H1 (cell line): ENCODE data around the gene SND1. TPM values are rescaled to one million over a fixed set of nuclear protein-coding genes. Genes with fewer than 3 reads are reported as not detected.

Experiments used
- CTCF ChIA-PET: fragments of 300-600 bp; sonication (Branson Sonifier 250); formaldehyde crosslinking; loops from one replicate; lab custom pipeline; 2021; ENCODE audit not compliant: partially characterized antibody; lab: Charles Lee
- POLR2A ChIA-PET: fragments of 300-600 bp; sonication (Branson Sonifier 250); formaldehyde crosslinking; loops from one replicate; lab custom pipeline; 2021; ENCODE audit warnings: inconsistent platforms; ENCODE audit not compliant: partially characterized antibody; lab: Charles Lee
- DNase-seq, 2 experiments: peaks; one replicate each; pipeline versions ENCODE4 v3.0.0 to v3.0.0-alpha.2; 2010 to 2022; ENCODE audit warnings: low spot score in 2 of 2, low read depth in 1 of 2, mixed read lengths in 1 of 2
- FAIRE-seq: peaks from 2 replicates; lab custom pipeline; 2011; peaks lifted over from hg19 to GRCh38; lab: Jason Lieb, UNC
- H2AFZ ChIP-seq: 2 replicates; pipeline ENCODE4 v1.8.1; 2012; ENCODE audit warnings: low read length, inconsistent platforms
- H2AK5ac ChIP-seq: 2 replicates; pipeline ENCODE4 v1.6.1; 2013; ENCODE audit warnings: low read depth, low read length
- H2BK120ac ChIP-seq: replicated peaks from 2 replicates; pipeline ENCODE3; 2013; ENCODE audit warnings: low read depth, low read length, inconsistent platforms
- H2BK12ac ChIP-seq: 2 replicates; pipeline ENCODE4 v1.6.1; 2013; ENCODE audit warnings: low read depth, low read length
- H2BK15ac ChIP-seq: 2 replicates; pipeline ENCODE4 v1.6.1; 2013; ENCODE audit warnings: low read length
- H2BK20ac ChIP-seq: 2 replicates; pipeline ENCODE4 v1.6.1; 2013; ENCODE audit warnings: low read length
- H2BK5ac ChIP-seq: 2 replicates; pipeline ENCODE4 v1.6.1; 2013; ENCODE audit warnings: low read depth, low read length
- H3K14ac ChIP-seq: 2 replicates; pipeline ENCODE4 v1.6.1; 2013; ENCODE audit warnings: inconsistent platforms; ENCODE audit not compliant: insufficient read length
- H3K18ac ChIP-seq: 2 replicates; pipeline ENCODE4 v1.6.1; 2013; ENCODE audit warnings: low read length; ENCODE audit errors: extremely low read depth
- H3K23ac ChIP-seq: 2 replicates; pipeline ENCODE4 v1.6.1; 2013; ENCODE audit warnings: inconsistent platforms; ENCODE audit not compliant: insufficient read length
- H3K23me2 ChIP-seq: 2 replicates; pipeline ENCODE4 v1.6.1; 2013; ENCODE audit warnings: low read depth, low read length
- H3K27ac ChIP-seq: 2 replicates; pipeline ENCODE4 v1.6.1; 2011; ENCODE audit warnings: low read depth, low read length, inconsistent platforms
- H3K27me3 ChIP-seq, 4 experiments: replicated peaks in 1 of 4; 1 replicate in 1 of 4; 2 replicates in 3 of 4; pipeline versions ENCODE4 v1.6.1 to v1.8.1; 2011 to 2013; ENCODE audit warnings: low read length in 3 of 4, mild to moderate bottlenecking in 3 of 4, inconsistent platforms in 2 of 4, mixed read lengths in 2 of 4, moderate library complexity in 1 of 4; ENCODE audit not compliant: control insufficient read depth in 3 of 4, insufficient read depth in 3 of 4; ENCODE audit errors: extremely low read depth in 1 of 4
- H3K36me3 ChIP-seq, 4 experiments: 2 replicates each; pipeline versions ENCODE4 v1.6.1 to v1.8.1; 2011 to 2013; ENCODE audit warnings: mild to moderate bottlenecking in 4 of 4, low read length in 3 of 4, moderate library complexity in 2 of 4, control low read depth in 1 of 4, inconsistent platforms in 1 of 4; ENCODE audit not compliant: insufficient read depth in 4 of 4, control insufficient read depth in 2 of 4
- H3K4ac ChIP-seq: replicated peaks from 2 replicates; pipeline ENCODE3; 2013; ENCODE audit warnings: low read length, low read depth, mixed read lengths, inconsistent platforms; ENCODE audit not compliant: insufficient read length
- H3K4me1 ChIP-seq, 4 experiments: replicated peaks in 1 of 4; 1 replicate in 1 of 4; 2 replicates in 3 of 4; pipeline versions ENCODE4 v1.6.1 to v1.8.1; 2011 to 2013; ENCODE audit warnings: low read length in 3 of 4, inconsistent platforms in 2 of 4, mixed read lengths in 1 of 4; ENCODE audit not compliant: insufficient read depth in 4 of 4, control insufficient read depth in 3 of 4
- H3K4me2 ChIP-seq, 2 experiments: 2 replicates each; pipeline versions ENCODE4 v1.6.1 to v1.8.1; 2011 to 2013; ENCODE audit warnings: low read depth in 2 of 2, low read length in 2 of 2, control low read depth in 1 of 2, inconsistent platforms in 1 of 2, mild to moderate bottlenecking in 1 of 2; ENCODE audit not compliant: insufficient read depth in 1 of 2
- H3K4me3 ChIP-seq, 4 experiments: fragments of 200-600, 300-600 bp in 1 of 4; sonication (generic), shearing (Covaris generic), sonication (Bioruptor Twin) in 1 of 4; 2 replicates each; pipeline versions ENCODE4 v1.5.1 to v1.8.1; 2011 to 2016; ENCODE audit warnings: low read length in 4 of 4, low read depth in 3 of 4, control low read depth in 2 of 4, inconsistent platforms in 2 of 4, mild to moderate bottlenecking in 2 of 4, mixed read lengths in 1 of 4, moderate library complexity in 1 of 4; ENCODE audit not compliant: insufficient read depth in 2 of 4; ENCODE audit errors: extremely low read depth in 1 of 4
- H3K56ac ChIP-seq: replicated peaks from 2 replicates; pipeline ENCODE3; 2013; ENCODE audit warnings: low read depth, mild to moderate bottlenecking, mixed read lengths, low read length, inconsistent platforms; ENCODE audit not compliant: insufficient read length
- H3K79me1 ChIP-seq: 2 replicates; pipeline ENCODE4 v1.6.1; 2013; ENCODE audit warnings: low read depth, low read length, control low read depth
- H3K79me2 ChIP-seq, 2 experiments: 2 replicates each; pipeline versions ENCODE4 v1.6.1 to v1.8.1; 2012 to 2013; ENCODE audit warnings: low read length in 2 of 2, mild to moderate bottlenecking in 2 of 2, inconsistent platforms in 1 of 2; ENCODE audit not compliant: insufficient read depth in 2 of 2, control insufficient read depth in 1 of 2
- H3K9ac ChIP-seq, 4 experiments: replicated peaks in 1 of 4; 1 replicate in 1 of 4; 2 replicates in 3 of 4; pipeline versions ENCODE4 v1.6.1 to v1.8.1; 2011 to 2013; ENCODE audit warnings: low read depth in 3 of 4, low read length in 3 of 4, control low read depth in 2 of 4, mild to moderate bottlenecking in 2 of 4, moderate library complexity in 2 of 4, inconsistent platforms in 1 of 4; ENCODE audit errors: extremely low read depth in 1 of 4
- H3K9me3 ChIP-seq, 2 experiments: 2 replicates each; pipeline versions ENCODE4 v1.6.1 to v1.8.1; 2012 to 2013; ENCODE audit warnings: mild to moderate bottlenecking in 2 of 2, moderate library complexity in 2 of 2, control low read depth in 1 of 2, inconsistent platforms in 1 of 2, low read depth in 1 of 2, low read length in 1 of 2, mixed read lengths in 1 of 2; ENCODE audit not compliant: insufficient read depth in 2 of 2
- H4K20me1 ChIP-seq, 2 experiments: replicated peaks in 1 of 2; 2 replicates each; pipeline versions ENCODE3 to v1.8.1; 2011 to 2013; ENCODE audit warnings: inconsistent platforms in 2 of 2, low read length in 2 of 2, mild to moderate bottlenecking in 1 of 2; ENCODE audit not compliant: insufficient read depth in 2 of 2, control insufficient read depth in 1 of 2
- H4K5ac ChIP-seq: 2 replicates; pipeline ENCODE4 v1.6.1; 2013; ENCODE audit warnings: low read length, low read depth, mixed read lengths, inconsistent platforms; ENCODE audit not compliant: insufficient read length
- H4K8ac ChIP-seq: 2 replicates; pipeline ENCODE4 v1.8.0; 2013; ENCODE audit warnings: mild to moderate bottlenecking, moderate library complexity, low read length, inconsistent platforms; ENCODE audit not compliant: insufficient read depth; ENCODE audit errors: extremely low read depth
- H4K91ac ChIP-seq: replicated peaks from 2 replicates; pipeline ENCODE3; 2013; ENCODE audit warnings: low read length, mixed read lengths, inconsistent platforms; ENCODE audit not compliant: insufficient read length
- CHD1 ChIP-seq: IDR thresholded peaks from 2 replicates; pipeline ENCODE4 v1.6.1; 2012; ENCODE audit warnings: low read depth, low read length, improper control_type of control experiment
- HDAC2 ChIP-seq, 2 experiments: fragments of 300-600 bp in 1 of 2; sonication (generic) in 1 of 2; IDR thresholded peaks; 2 replicates each; pipeline ENCODE4 v1.6.1; 2011 to 2012; ENCODE audit warnings: low read depth in 2 of 2, low read length in 2 of 2, mild to moderate bottlenecking in 2 of 2, moderate library complexity in 2 of 2, borderline replicate concordance in 1 of 2, inconsistent platforms in 1 of 2
- JUND ChIP-seq: IDR thresholded peaks from 2 replicates; pipeline ENCODE4 v1.6.1; 2011; ENCODE audit warnings: mild to moderate bottlenecking, improper control_type of control experiment, low read length
- KDM5A ChIP-seq: fragments of 200-600 bp; IDR thresholded peaks from 2 replicates; pipeline ENCODE4 v1.7.1; 2012; ENCODE audit warnings: mild to moderate bottlenecking, low read length, inconsistent platforms, mixed read lengths
- MAFK ChIP-seq: IDR thresholded peaks from 2 replicates; pipeline ENCODE4 v1.6.1; 2012; ENCODE audit warnings: low read depth, mild to moderate bottlenecking, improper control_type of control experiment, low read length
- MAX ChIP-seq: IDR thresholded peaks from 2 replicates; pipeline ENCODE4 v1.6.1; 2012; ENCODE audit warnings: inconsistent platforms
- NRF1 ChIP-seq: IDR thresholded peaks from 2 replicates; pipeline ENCODE4 v1.6.1; 2011; ENCODE audit warnings: mild to moderate bottlenecking, low read depth, low read length, improper control_type of control experiment
- WGBS, 2 experiments: shearing (Covaris generic) in 1 of 2; methylation state at CpG; one replicate each; pipeline versions ENCODE4 v1.1.6 to v1.1.7; 2013 to 2015; ENCODE audit warnings: low lambda C conversion rate in 2 of 2, mixed read lengths in 2 of 2, inconsistent platforms in 1 of 2, low coverage in 1 of 2, missing lambda C conversion rate in 1 of 2; ENCODE audit not compliant: insufficient replicate concordance in 2 of 2, insufficient coverage in 1 of 2, insufficient read length in 1 of 2; ENCODE audit errors: extremely low coverage in 1 of 2, missing lambda C conversion rate in 1 of 2; 5-methylcytosine and 5-hydroxymethylcytosine counted together
- polyA plus RNA-seq, 7 experiments: library from polyadenylated mRNA; depleted of rRNA in 3 of 7; stranded (reverse) in 5 of 7; unstranded in 2 of 7; fragments of >200 nt in 5 of 7; fragments of 200-250 nt in 2 of 7; gene quantifications; 1 replicate in 5 of 7; 2 replicates in 1 of 7; 4 replicates in 1 of 7; pipeline versions ENCODE4 v1.2.1 to v1.2.3, GENCODE V29; 2011 to 2013; ENCODE audit warnings: missing spikeins in 2 of 7, mixed read lengths in 2 of 7
- total RNA-seq: library from RNA; stranded (reverse); fragmentation: NEBNext Ultra II Directional; extraction: Animal tissue kit (Norgen Biotek cat#: 25700); gene quantifications from 2 replicates; pipeline ENCODE4 v1.2.1, GENCODE V29; 2021
- TF ChIP-seq, protein P1 (sequence below): IDR thresholded peaks from 2 replicates; pipeline ENCODE4 v1.6.1; 2012; ENCODE audit warnings: low read length, inconsistent platforms

Gene SND1
- total and polyA plus RNA-seq, 2 of the 8 experiments (the other 6 are each of a cell fraction or from before 2014, with no cell fraction given), result 122 to 290 TPM

- Histone ChIP-seq H3K79me1 (no peaks in the 10 kb centered on the region), H3K4ac (no peak overlapping the region), H3K4me2 (no peak overlapping the region), H4K5ac (no peak overlapping the region), H3K27me3 (no peaks in the 10 kb centered on the region), H3K36me3 (no peaks in the 10 kb centered on the region), H3K23ac (no peak overlapping the region), H3K14ac (no peak overlapping the region), H3K4me3 (no peak overlapping the region), H3K27ac (no peak overlapping the region), H2BK120ac (no peak overlapping the region), H2AK5ac (no peak overlapping the region), H3K9ac (no peak overlapping the region), H2AFZ (no peak overlapping the region), H3K9me3 (no peaks in the 10 kb centered on the region), H2BK20ac (no peak overlapping the region), H3K18ac (no peak overlapping the region), H3K23me2 (no peaks in the 10 kb centered on the region), H4K8ac (no peak overlapping the region), H3K56ac (no peak overlapping the region), H2BK12ac (no peak overlapping the region), H4K91ac (no peak overlapping the region), H2BK5ac (no peak overlapping the region), H3K79me2 (peaks cover 0 to 11% of the 10 kb centered on the region in 2 experiments; a peak in 1 of 4 replicates), H4K20me1 (peaks cover 0 to 2% of the 10 kb centered on the region in 2 experiments), H3K4me1 (no peaks in the 10 kb centered on the region; a peak in 2 of 7 replicates), H2BK15ac (no peak overlapping the region)
- ChIA-PET POLR2A (no interaction called here), CTCF (no interaction called here)
- FAIRE-seq (no peak), DNase-seq (no peak)
- WGBS, 2 experiments, result 86% methylated on average over 1 of the region's 1 CpG; no CpG with 5 or more reads in 1 of the 2 experiments
- TF ChIP-seq CHD1 (no peak), MAX (no peak), MAFK (no peak), HDAC2 (IDR thresholded peaks at IDR 0.05; ENCODE audit: borderline replicate concordance in 1 of 2, low read depth in 2 of 2, low read length in 2 of 2) (no peak), JUND (no peak), NRF1 (no peak), KDM5A (no peak)
- TF ChIP-seq, protein P1, sequence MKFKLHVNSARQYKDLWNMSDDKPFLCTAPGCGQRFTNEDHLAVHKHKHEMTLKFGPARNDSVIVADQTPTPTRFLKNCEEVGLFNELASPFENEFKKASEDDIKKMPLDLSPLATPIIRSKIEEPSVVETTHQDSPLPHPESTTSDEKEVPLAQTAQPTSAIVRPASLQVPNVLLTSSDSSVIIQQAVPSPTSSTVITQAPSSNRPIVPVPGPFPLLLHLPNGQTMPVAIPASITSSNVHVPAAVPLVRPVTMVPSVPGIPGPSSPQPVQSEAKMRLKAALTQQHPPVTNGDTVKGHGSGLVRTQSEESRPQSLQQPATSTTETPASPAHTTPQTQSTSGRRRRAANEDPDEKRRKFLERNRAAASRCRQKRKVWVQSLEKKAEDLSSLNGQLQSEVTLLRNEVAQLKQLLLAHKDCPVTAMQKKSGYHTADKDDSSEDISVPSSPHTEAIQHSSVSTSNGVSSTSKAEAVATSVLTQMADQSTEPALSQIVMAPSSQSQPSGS, result no peak
Observed at GRCh38 chr7:127872122-127872521, 220.1 kb downstream of the SND1 start.
